WERI-Rb-1 (cell line): ENCODE measurements around the gene CDC14B.
"Not testable (repeated sequence)": the region's sequence is repeated elsewhere in the genome, so short reads cannot be mapped to it uniquely, and the experiment has no call there.

ENCODE experiments used
- DNase-seq: peaks from one replicate; pipeline ENCODE4 v3.0.0-alpha.2; 2020
- H3K27ac ChIP-seq: fragments of 250-450 bp; sonication (Bioruptor Pico); 2 replicates; pipeline ENCODE4 v1.5.1; 2020; ENCODE audit warnings: mild to moderate bottlenecking, moderate library complexity
- H3K27me3 ChIP-seq: fragments of 250-450 bp; sonication (Bioruptor Pico); 2 replicates; pipeline ENCODE4 v1.5.1; 2021; ENCODE audit warnings: mild to moderate bottlenecking, low read depth, moderate library complexity; ENCODE audit not compliant: insufficient read depth, severe bottlenecking
- H3K36me3 ChIP-seq: fragments of 250-450 bp; sonication (Bioruptor Pico); 2 replicates; pipeline ENCODE4 v1.5.1; 2020; ENCODE audit warnings: mild to moderate bottlenecking, moderate library complexity
- H3K4me3 ChIP-seq: 2 replicates; pipeline ENCODE4 v1.5.1; 2011; ENCODE audit warnings: low read depth, mild to moderate bottlenecking, control low read depth, low read length
- H3K9me3 ChIP-seq: fragments of 250-450 bp; sonication (Bioruptor Pico); 2 replicates; pipeline ENCODE4 v1.5.1; 2021; ENCODE audit warnings: mild to moderate bottlenecking, moderate library complexity; ENCODE audit not compliant: severe bottlenecking
- CTCF ChIP-seq: IDR thresholded peaks from 2 replicates; pipeline ENCODE4 v1.5.1; 2011; ENCODE audit warnings: low read depth, mild to moderate bottlenecking, control low read depth, inconsistent platforms, low read length

Gene CDC14B

DNA sequence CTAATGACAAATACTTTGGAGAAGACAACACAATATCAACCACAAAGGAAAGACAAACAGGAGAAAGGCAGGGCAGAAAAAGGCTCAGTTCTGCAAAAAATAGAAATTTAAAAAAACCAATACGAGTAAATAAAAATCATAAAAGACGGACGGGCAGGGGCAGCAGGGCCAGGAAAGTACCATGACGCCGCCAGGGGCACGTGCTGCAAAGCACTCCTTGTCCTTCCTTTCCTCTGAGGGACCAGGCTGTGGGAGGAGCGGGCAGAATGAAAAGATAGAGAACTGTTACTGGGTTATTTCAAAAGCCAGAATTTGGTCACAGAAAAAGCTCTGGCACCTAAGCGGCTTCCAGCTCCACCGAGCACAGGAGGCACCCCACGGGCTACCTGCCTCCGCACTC lies 115.7 kb downstream of the CDC14B start:
- no peak for DNase-seq
- H3K9me3 ChIP-seq = no peaks in the 10 kb centered on the region
- no peak for TF ChIP-seq CTCF
- no peaks in the 10 kb centered on the region for H3K27me3 ChIP-seq
- no peak overlapping the region for H3K27ac ChIP-seq
- no peak overlapping the region for H3K4me3 ChIP-seq
- no peaks in the 10 kb centered on the region for H3K36me3 ChIP-seq

DNA sequence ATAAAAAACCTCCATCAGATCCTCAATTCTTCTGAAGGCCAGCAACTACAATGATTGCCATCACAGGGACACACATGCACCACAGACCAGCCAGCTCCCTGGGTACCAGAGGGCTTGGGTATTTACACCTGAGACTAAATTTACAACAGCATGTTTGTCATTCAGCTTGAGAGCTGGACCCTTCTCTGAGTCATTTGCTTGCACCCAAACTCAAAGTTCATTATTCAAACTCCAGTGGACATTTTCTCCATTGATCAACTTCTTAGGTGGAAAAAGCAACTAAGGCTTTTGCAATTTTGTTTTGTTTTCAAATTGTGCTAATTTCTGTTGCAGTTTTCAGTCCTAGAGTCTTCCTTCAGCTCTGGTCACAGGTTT lies 116.3 kb downstream of the CDC14B start:
- not testable (repeated sequence) for H3K36me3 ChIP-seq, H3K27me3 ChIP-seq, H3K9me3 ChIP-seq, H3K27ac ChIP-seq, DNase-seq, H3K4me3 ChIP-seq

DNA sequence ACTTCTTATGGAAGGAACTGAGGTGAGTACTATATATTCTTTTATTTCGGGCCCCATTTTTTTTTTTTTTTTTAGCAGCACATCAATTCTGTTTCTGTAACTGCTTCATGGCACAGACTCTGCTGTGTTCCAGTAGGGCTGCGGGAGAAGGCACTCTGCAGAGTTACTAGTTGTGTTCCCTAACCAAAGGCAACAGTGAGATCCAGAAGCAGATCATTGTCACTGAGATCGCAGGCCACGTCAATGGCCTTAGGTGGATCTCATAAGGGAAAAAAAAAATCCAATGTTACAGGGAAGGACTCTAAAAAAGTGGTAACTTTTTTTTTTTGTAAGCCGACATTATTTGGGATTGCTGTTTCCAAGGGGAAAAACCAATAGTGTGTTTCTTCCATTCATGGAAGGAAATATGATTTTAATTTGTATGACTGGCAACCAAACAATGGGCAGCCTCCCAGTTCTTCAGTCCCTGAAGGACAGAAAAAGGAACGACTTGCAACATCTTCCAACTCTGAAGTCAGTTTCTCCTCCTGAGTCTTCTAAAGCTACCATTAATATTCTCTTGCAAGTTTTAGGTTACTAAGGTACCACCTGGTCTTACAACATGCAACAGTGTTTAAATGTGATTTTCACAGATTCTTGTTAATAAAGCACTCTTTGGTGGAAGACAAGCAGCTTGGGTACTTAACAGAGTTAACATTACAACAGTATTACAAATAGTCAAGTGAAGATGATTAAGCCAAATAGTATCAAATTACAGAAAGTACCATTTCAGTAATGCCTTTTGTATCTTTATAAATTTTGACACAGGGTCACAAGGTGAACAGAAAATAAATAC lies 116.9 kb downstream of the CDC14B start:
- DNase-seq = no peak
- H3K4me3 ChIP-seq = no peak overlapping the region
- H3K27me3 ChIP-seq = no peaks in the 10 kb centered on the region
- TF ChIP-seq CTCF = no peak
- no peaks in the 10 kb centered on the region for H3K9me3 ChIP-seq
- H3K27ac ChIP-seq = no peak overlapping the region
- H3K36me3 ChIP-seq = no peaks in the 10 kb centered on the region

GRCh38 chr9:96501633-96502538 lies 117.8 kb downstream of the CDC14B start:
- H3K27ac ChIP-seq = no peak overlapping the region
- no peak for DNase-seq
- H3K4me3 ChIP-seq = no peak overlapping the region
- no peak for TF ChIP-seq CTCF
- no peaks in the 10 kb centered on the region for H3K9me3 ChIP-seq
- no peaks in the 10 kb centered on the region for H3K27me3 ChIP-seq
- no peaks in the 10 kb centered on the region for H3K36me3 ChIP-seq

DNA sequence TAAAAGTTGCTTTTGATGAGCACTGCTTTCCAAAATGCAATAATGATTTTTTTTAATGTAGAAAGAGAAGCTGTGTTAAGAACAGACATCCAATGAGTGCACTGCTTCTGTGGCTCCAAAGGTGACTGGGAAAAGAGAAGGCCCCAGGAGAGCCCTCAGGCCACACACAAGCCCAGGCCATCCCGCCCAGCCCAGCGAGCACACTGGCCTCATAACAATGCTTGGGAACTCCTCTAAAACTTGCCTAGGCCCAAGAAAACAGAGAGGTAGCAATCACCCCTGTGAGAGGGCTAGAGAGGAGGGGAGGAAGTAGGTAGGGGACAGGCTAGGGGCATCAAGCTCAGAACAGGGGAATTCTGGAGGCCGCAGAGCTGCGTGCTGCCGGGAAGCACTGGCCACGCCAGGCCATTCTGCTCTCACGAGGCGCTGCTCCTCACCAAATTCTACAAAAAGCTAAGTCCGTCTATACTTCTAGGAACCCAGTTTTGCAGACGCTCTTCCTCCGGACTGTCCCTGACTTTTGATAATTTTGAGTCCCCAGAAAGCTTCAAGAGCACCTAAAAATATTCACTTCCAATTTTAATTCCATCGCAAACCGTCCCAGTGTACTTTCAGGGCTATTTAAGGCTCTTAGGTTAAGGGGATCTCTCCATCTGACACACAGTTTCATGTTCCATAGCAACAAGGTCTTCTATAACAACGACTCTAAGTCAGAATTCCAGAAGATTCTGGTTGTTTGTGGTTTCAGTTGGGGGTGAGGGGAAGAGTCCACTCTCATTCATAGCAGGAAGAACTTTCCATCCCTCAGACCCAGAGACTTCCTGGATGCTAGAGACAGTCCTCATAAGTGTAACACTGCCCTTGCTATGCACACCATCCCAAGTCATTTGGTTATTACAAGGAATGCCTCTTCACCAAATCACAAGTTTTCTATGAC lies 118.7 kb downstream of the CDC14B start:
- Histone ChIP-seq H3K27me3 (no peaks in the 10 kb centered on the region), H3K4me3 (no peak overlapping the region), H3K9me3 (no peaks in the 10 kb centered on the region), H3K27ac (no peak overlapping the region), H3K36me3 (no peaks in the 10 kb centered on the region)
- TF ChIP-seq CTCF = no peak
- DNase-seq = no peak
